ENCODE data around the gene UGCG. TPM values are rescaled to one million over a fixed set of nuclear protein-coding genes. Genes with fewer than 3 reads are reported as not detected.

The UGCG gene
- total and polyA plus RNA-seq, 2 donors (not counting 1 experiment from before 2014, with no cell fraction given): 23.9 to 53.5 TPM

DNA sequence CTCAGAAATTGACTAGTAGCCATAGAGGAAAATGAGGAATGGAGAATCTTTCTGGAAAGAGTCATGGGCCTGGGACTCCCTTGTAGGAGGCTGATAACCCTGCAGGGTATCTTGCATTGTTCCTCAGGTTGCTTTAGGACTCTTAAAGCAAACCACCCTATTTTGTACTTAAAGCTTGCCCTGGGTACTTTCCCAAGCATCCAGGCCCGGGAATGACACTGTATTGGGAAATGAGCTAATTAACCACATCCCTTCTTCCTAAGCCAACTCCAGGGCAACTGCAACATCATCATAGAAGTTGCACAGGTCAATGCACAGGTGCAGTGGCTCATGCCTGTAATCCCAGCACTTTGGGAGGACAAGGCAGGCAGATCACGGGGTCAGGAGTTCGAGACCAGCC, 55.9 kb downstream of the UGCG start:
- Histone ChIP-seq H2AFZ (ENCODE audit: insufficient read depth, low read depth, low read length, poor library complexity, severe bottlenecking) (no peak overlapping the region), H3K27me3 (replicated peaks in 1 of 4; ENCODE audit: control extremely low read depth in 1 of 4, control insufficient read depth in 3 of 4, insufficient read depth in 4 of 4, low read length in 3 of 4) (no peaks in the 10 kb centered on the region), H3K4me1 (ENCODE audit: control insufficient read depth in 2 of 2, insufficient read depth in 2 of 2, low read length in 2 of 2) (peaks cover 26 to 32% of the 10 kb centered on the region in 2 donors), H3K79me2 (ENCODE audit: control insufficient read depth, insufficient read depth, low read length) (no peaks in the 10 kb centered on the region), H3K4me3 (ENCODE audit: control extremely low read depth in 1 of 5, extremely low read depth in 1 of 5, insufficient read depth in 1 of 5, low read depth in 2 of 5, low read length in 4 of 5) (no peak overlapping the region), H4K20me1 (ENCODE audit: control insufficient read depth, insufficient read depth, low read length, poor library complexity, severe bottlenecking) (no peaks in the 10 kb centered on the region), H3K4me2 (replicated peaks; ENCODE audit: low read depth, low read length, poor library complexity, severe bottlenecking) (no peak overlapping the region), H3K27ac (ENCODE audit: low read length in 2 of 2) (no peak overlapping the region), H3K36me3 (replicated peaks in 1 of 2; ENCODE audit: control extremely low read depth in 1 of 2, control insufficient read depth in 1 of 2, extremely low read depth in 1 of 2, insufficient read depth in 2 of 2, low read length in 1 of 2) (no peaks in the 10 kb centered on the region), H3K9ac (ENCODE audit: low read length) (no peak overlapping the region), H3K9me3 (ENCODE audit: control extremely low read depth in 1 of 3, control insufficient read depth in 2 of 3, insufficient read depth in 1 of 3, low read length in 2 of 3) (no peaks in the 10 kb centered on the region)
- H3K27ac Mint-ChIP-seq: no peak overlapping the region
- POLR2A ChIA-PET: interaction anchor here (1.1 kb wide), 1 partner anchor 8 kb away, joined by 3 read pairs; no protein-coding TSS in a partner anchor
- no peak overlapping the region for H3K4me3 Mint-ChIP-seq
- no peak for ATAC-seq (ENCODE audit: low read depth)
- peaks cover 33% of the 10 kb centered on the region for H3K4me1 Mint-ChIP-seq
- 46% methylated on average over 3 of the region's 3 CpGs for WGBS (ENCODE audit: insufficient coverage)
- no peaks in the 10 kb centered on the region for H3K9me3 Mint-ChIP-seq (ENCODE audit: insufficient read depth)
- CTCF ChIA-PET: interaction anchor here (0.7 kb wide), 1 partner anchor 122 kb away, joined by 3 read pairs; no protein-coding TSS in a partner anchor
- H3K27me3 Mint-ChIP-seq: no peaks in the 10 kb centered on the region
- no peak for TF ChIP-seq EZH2 (IDR thresholded peaks at IDR 0.05; ENCODE audit: borderline replicate concordance, insufficient read depth, low read depth, low read length, poor library complexity, severe bottlenecking)
- TF ChIP-seq, protein P1, sequence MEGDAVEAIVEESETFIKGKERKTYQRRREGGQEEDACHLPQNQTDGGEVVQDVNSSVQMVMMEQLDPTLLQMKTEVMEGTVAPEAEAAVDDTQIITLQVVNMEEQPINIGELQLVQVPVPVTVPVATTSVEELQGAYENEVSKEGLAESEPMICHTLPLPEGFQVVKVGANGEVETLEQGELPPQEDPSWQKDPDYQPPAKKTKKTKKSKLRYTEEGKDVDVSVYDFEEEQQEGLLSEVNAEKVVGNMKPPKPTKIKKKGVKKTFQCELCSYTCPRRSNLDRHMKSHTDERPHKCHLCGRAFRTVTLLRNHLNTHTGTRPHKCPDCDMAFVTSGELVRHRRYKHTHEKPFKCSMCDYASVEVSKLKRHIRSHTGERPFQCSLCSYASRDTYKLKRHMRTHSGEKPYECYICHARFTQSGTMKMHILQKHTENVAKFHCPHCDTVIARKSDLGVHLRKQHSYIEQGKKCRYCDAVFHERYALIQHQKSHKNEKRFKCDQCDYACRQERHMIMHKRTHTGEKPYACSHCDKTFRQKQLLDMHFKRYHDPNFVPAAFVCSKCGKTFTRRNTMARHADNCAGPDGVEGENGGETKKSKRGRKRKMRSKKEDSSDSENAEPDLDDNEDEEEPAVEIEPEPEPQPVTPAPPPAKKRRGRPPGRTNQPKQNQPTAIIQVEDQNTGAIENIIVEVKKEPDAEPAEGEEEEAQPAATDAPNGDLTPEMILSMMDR (IDR thresholded peaks at IDR 0.05): no peak
- intact Hi-C loops (cut with micrococcal nuclease): no loop called here
- DNase-seq: no peak

DNA sequence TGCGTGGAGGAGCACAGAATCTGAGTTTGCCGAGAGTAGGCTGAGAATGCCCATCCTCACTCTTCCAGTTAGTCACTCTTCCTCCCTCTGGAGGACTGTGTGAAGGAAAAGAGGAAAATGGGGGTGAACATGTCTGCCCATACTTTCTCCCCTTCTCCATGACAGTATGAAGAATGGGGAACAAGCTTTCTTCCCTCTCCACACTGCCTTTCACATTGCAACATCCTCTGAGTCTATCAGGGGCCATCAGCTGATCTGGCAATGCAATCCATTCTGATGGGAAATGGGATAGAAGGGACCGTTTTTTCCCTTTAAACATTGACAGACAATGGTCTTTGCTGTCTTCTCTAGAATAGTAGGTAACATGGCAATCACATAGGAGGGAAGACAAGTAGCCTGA, 56.8 kb downstream of the UGCG start:
- Histone ChIP-seq H3K27ac (ENCODE audit: low read length in 2 of 2) (no peak overlapping the region), H3K27me3 (replicated peaks in 1 of 4; ENCODE audit: control extremely low read depth in 1 of 4, control insufficient read depth in 3 of 4, insufficient read depth in 4 of 4, low read length in 3 of 4) (no peaks in the 10 kb centered on the region), H3K9me3 (ENCODE audit: control extremely low read depth in 1 of 3, control insufficient read depth in 2 of 3, insufficient read depth in 1 of 3, low read length in 2 of 3) (no peaks in the 10 kb centered on the region), H4K20me1 (ENCODE audit: control insufficient read depth, insufficient read depth, low read length, poor library complexity, severe bottlenecking) (no peaks in the 10 kb centered on the region), H3K4me1 (ENCODE audit: control insufficient read depth in 2 of 2, insufficient read depth in 2 of 2, low read length in 2 of 2) (peaks cover 35 to 41% of the 10 kb centered on the region in 2 donors), H2AFZ (ENCODE audit: insufficient read depth, low read depth, low read length, poor library complexity, severe bottlenecking) (no peak overlapping the region), H3K4me2 (replicated peaks; ENCODE audit: low read depth, low read length, poor library complexity, severe bottlenecking) (no peak overlapping the region), H3K4me3 (ENCODE audit: control extremely low read depth in 1 of 5, extremely low read depth in 1 of 5, insufficient read depth in 1 of 5, low read depth in 2 of 5, low read length in 4 of 5) (no peak overlapping the region), H3K79me2 (ENCODE audit: control insufficient read depth, insufficient read depth, low read length) (no peaks in the 10 kb centered on the region), H3K36me3 (replicated peaks in 1 of 2; ENCODE audit: control extremely low read depth in 1 of 2, control insufficient read depth in 1 of 2, extremely low read depth in 1 of 2, insufficient read depth in 2 of 2, low read length in 1 of 2) (no peaks in the 10 kb centered on the region), H3K9ac (ENCODE audit: low read length) (no peak overlapping the region)
- ChIA-PET CTCF (interaction anchor here (0.7 kb wide), 1 partner anchor 210 kb away, joined by 3 read pairs; no protein-coding TSS in a partner anchor), POLR2A (interaction anchor here (0.7 kb wide), 1 partner anchor 12 kb away, joined by 5 read pairs; no protein-coding TSS in a partner anchor)
- Mint-ChIP-seq H3K4me1 (peaks cover 37% of the 10 kb centered on the region), H3K27me3 (no peaks in the 10 kb centered on the region), H3K27ac (no peak overlapping the region), H3K9me3 (ENCODE audit: insufficient read depth) (no peaks in the 10 kb centered on the region), H3K4me3 (no peak overlapping the region)
- ATAC-seq (ENCODE audit: low read depth) (no peak), DNase-seq (no peak)
- intact Hi-C loops (cut with micrococcal nuclease): no loop called here
- WGBS (ENCODE audit: insufficient coverage): no CpG with 5 or more reads among the region's 3 CpGs
- no peak for TF ChIP-seq EZH2 (IDR thresholded peaks at IDR 0.05; ENCODE audit: borderline replicate concordance, insufficient read depth, low read depth, low read length, poor library complexity, severe bottlenecking)
- TF ChIP-seq, protein P1 (IDR thresholded peaks at IDR 0.05): no peak

All from B cell (primary cell).